WTC11 (cell line): ENCODE results near the gene EVC.

Experiments
- CREB1 ChIP-seq: sonication (generic); formaldehyde crosslinking; IDR thresholded peaks from 2 replicates; pipeline ENCODE4 v1.8.0; 2023; ENCODE audit warnings: mild to moderate bottlenecking, missing genetic modification reagents
- ELF4 ChIP-seq: sonication (generic); formaldehyde crosslinking; IDR thresholded peaks from 2 replicates; pipeline ENCODE4 v1.8.1; 2022; ENCODE audit warnings: low read depth, mild to moderate bottlenecking, moderate library complexity, missing genetic modification reagents
- FOXJ3 ChIP-seq: sonication (generic); formaldehyde crosslinking; IDR thresholded peaks from 2 replicates; pipeline ENCODE4 v1.9.0; 2021; ENCODE audit warnings: missing genetic modification reagents, mild to moderate bottlenecking, borderline replicate concordance
- FOXK1 ChIP-seq: sonication (generic); formaldehyde crosslinking; IDR thresholded peaks from 2 replicates; pipeline ENCODE4 v1.8.0; 2022; ENCODE audit warnings: mild to moderate bottlenecking, moderate library complexity, missing genetic modification reagents
- KAT7 ChIP-seq: sonication (generic); formaldehyde crosslinking; IDR thresholded peaks from 2 replicates; pipeline ENCODE4 v1.8.1; 2023; ENCODE audit warnings: missing genetic modification reagents, mild to moderate bottlenecking, borderline replicate concordance
- RORB ChIP-seq: fragments of 250-450 bp; sonication (Bioruptor Pico); IDR thresholded peaks from 2 replicates; pipeline ENCODE4 v1.9.0; 2021; ENCODE audit warnings: mild to moderate bottlenecking
- TCF7 ChIP-seq: sonication (generic); formaldehyde crosslinking; IDR thresholded peaks from 2 replicates; pipeline ENCODE4 v1.8.0; 2022; ENCODE audit warnings: mild to moderate bottlenecking, low read depth, missing genetic modification reagents, moderate library complexity
- ZBTB21 ChIP-seq: sonication (generic); formaldehyde crosslinking; IDR thresholded peaks from 2 replicates; pipeline ENCODE4 v1.8.1; 2023; ENCODE audit warnings: mild to moderate bottlenecking, missing genetic modification reagents, borderline replicate concordance
- ZNF263 ChIP-seq: sonication (generic); formaldehyde crosslinking; IDR thresholded peaks from 2 replicates; pipeline ENCODE4 v1.8.1; 2022; ENCODE audit warnings: low read depth, mild to moderate bottlenecking, moderate library complexity, missing genetic modification reagents
- TF ChIP-seq, protein P1 (sequence below): fragments of 200-600 bp; IDR thresholded peaks from 2 replicates; pipeline ENCODE4 v1.8.0; 2022; ENCODE audit warnings: antibody characterized with exemption
- TF ChIP-seq, protein P2 (sequence below): sonication (generic); formaldehyde crosslinking; IDR thresholded peaks from 2 replicates; pipeline ENCODE4 v1.8.0; 2022; ENCODE audit warnings: mild to moderate bottlenecking, missing genetic modification reagents
- TF ChIP-seq, protein P3 (sequence below): sonication (generic); formaldehyde crosslinking; IDR thresholded peaks from 2 replicates; pipeline ENCODE4 v1.8.0; 2022; ENCODE audit warnings: mild to moderate bottlenecking, missing genetic modification reagents
- TF ChIP-seq, protein P4 (sequence below): sonication (generic); formaldehyde crosslinking; IDR thresholded peaks from 2 replicates; pipeline ENCODE4 v1.8.1; 2022; ENCODE audit warnings: low read depth, missing genetic modification reagents, borderline replicate concordance

- TF ChIP-seq, protein P1, sequence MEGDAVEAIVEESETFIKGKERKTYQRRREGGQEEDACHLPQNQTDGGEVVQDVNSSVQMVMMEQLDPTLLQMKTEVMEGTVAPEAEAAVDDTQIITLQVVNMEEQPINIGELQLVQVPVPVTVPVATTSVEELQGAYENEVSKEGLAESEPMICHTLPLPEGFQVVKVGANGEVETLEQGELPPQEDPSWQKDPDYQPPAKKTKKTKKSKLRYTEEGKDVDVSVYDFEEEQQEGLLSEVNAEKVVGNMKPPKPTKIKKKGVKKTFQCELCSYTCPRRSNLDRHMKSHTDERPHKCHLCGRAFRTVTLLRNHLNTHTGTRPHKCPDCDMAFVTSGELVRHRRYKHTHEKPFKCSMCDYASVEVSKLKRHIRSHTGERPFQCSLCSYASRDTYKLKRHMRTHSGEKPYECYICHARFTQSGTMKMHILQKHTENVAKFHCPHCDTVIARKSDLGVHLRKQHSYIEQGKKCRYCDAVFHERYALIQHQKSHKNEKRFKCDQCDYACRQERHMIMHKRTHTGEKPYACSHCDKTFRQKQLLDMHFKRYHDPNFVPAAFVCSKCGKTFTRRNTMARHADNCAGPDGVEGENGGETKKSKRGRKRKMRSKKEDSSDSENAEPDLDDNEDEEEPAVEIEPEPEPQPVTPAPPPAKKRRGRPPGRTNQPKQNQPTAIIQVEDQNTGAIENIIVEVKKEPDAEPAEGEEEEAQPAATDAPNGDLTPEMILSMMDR, result no peak
- TF ChIP-seq, protein P2, sequence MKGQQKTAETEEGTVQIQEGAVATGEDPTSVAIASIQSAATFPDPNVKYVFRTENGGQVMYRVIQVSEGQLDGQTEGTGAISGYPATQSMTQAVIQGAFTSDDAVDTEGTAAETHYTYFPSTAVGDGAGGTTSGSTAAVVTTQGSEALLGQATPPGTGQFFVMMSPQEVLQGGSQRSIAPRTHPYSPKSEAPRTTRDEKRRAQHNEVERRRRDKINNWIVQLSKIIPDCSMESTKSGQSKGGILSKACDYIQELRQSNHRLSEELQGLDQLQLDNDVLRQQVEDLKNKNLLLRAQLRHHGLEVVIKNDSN (CRISPR knock-in tag), result no peak
- TF ChIP-seq ZBTB21 (CRISPR knock-in tag), result no peak
- TF ChIP-seq CREB1, result no peak
- TF ChIP-seq, protein P3, sequence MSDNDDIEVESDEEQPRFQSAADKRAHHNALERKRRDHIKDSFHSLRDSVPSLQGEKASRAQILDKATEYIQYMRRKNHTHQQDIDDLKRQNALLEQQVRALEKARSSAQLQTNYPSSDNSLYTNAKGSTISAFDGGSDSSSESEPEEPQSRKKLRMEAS (CRISPR knock-in tag), result no peak
- TF ChIP-seq FOXJ3 (CRISPR knock-in tag), result no peak
- TF ChIP-seq, protein P4, sequence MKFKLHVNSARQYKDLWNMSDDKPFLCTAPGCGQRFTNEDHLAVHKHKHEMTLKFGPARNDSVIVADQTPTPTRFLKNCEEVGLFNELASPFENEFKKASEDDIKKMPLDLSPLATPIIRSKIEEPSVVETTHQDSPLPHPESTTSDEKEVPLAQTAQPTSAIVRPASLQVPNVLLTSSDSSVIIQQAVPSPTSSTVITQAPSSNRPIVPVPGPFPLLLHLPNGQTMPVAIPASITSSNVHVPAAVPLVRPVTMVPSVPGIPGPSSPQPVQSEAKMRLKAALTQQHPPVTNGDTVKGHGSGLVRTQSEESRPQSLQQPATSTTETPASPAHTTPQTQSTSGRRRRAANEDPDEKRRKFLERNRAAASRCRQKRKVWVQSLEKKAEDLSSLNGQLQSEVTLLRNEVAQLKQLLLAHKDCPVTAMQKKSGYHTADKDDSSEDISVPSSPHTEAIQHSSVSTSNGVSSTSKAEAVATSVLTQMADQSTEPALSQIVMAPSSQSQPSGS, result no peak
- no peak for TF ChIP-seq RORB (CRISPR knock-in tag)
- TF ChIP-seq KAT7 (CRISPR knock-in tag), result no peak
- no peak for TF ChIP-seq FOXK1 (CRISPR knock-in tag)
- TF ChIP-seq ZNF263 (CRISPR knock-in tag), result no peak
- TF ChIP-seq TCF7 (CRISPR knock-in tag), result no peak
- TF ChIP-seq ELF4, result no peak
Measured at GRCh38 chr4:5716391-5716790, 5.4 kb downstream of the EVC start.
